K562 (cell line): Measurements from ENCODE around the gene TXNRD2. TPM values are rescaled to one million over a fixed set of nuclear protein-coding genes. Genes with fewer than 3 reads are reported as not detected.

Source experiments
- ATAC-seq: fragments of 200-7000 bp; cut with Tn5 transposase; 3 replicates; pipeline ENCODE4 v1.9.1; 2020; ENCODE audit warnings: moderate library complexity
- BruUV-seq: library from RNA; stranded (reverse); fragments of 400-500 nt; replicated peaks from 2 replicates; lab custom pipeline; 2021; lab: Mats Ljungman, UMichigan
- CTCF ChIA-PET: fragments of 300-600 bp; formaldehyde crosslinking; extraction: SDS; loops from one replicate; lab custom pipeline; 2021; ENCODE audit warnings: low intra/inter-chr PET ratio; lab: Yijun Ruan, JAX
- POLR2A ChIA-PET: fragments of 300-600, 350-650 bp; sonication (Branson Sonifier 250); formaldehyde crosslinking; extraction: SDS; loops from one replicate; lab custom pipeline; 2021; ENCODE audit warnings: antibody characterized with exemption, inconsistent platforms; lab: Yijun Ruan, JAX
- DNase-seq, 4 experiments: peaks; one replicate each; pipeline versions ENCODE4 v3.0.0 to v3.0.0-alpha.2; 2011 to 2018; ENCODE audit warnings: low spot score in 3 of 4, mixed read lengths in 3 of 4; ENCODE audit errors: extremely low read depth in 1 of 4
- FAIRE-seq: peaks from 2 replicates; lab custom pipeline; 2011; peaks lifted over from hg19 to GRCh38; lab: Jason Lieb, UNC
- H2AFZ ChIP-seq: 2 replicates; pipeline ENCODE4 v1.6.0; 2011; ENCODE audit warnings: low read depth, low read length, control low read depth, inconsistent platforms
- H3K27ac ChIP-seq: fragments of 200-600 bp; 3 replicates; pipeline ENCODE4 v1.8.0; 2011; ENCODE audit warnings: low read depth, mild to moderate bottlenecking, control low read depth, inconsistent platforms, low read length, moderate library complexity, mixed read lengths; ENCODE audit errors: extremely low read depth
- H3K27me3 ChIP-seq, 2 experiments: fragments of 300-600 bp in 1 of 2; 2 replicates in 1 of 2; 3 replicates in 1 of 2; pipeline versions ENCODE4 v1.6.0 to v1.8.0; 2011; ENCODE audit warnings: inconsistent platforms in 2 of 2, low read length in 2 of 2, mild to moderate bottlenecking in 1 of 2, mixed read lengths in 1 of 2, moderate library complexity in 1 of 2; ENCODE audit not compliant: control insufficient read depth in 2 of 2, insufficient read depth in 2 of 2
- H3K36me3 ChIP-seq: fragments of 300-600 bp; 3 replicates; pipeline ENCODE4 v1.8.0; 2011; ENCODE audit warnings: mild to moderate bottlenecking, low read length, inconsistent platforms; ENCODE audit not compliant: control insufficient read depth, insufficient read depth
- H3K4me1 ChIP-seq, 2 experiments: fragments of 200-600 bp in 1 of 2; replicated peaks in 1 of 2; 2 replicates in 1 of 2; 3 replicates in 1 of 2; pipeline versions ENCODE4 v1.5.1 to v1.8.0; 2011; ENCODE audit warnings: inconsistent platforms in 2 of 2, low read length in 2 of 2, mild to moderate bottlenecking in 1 of 2, mixed read lengths in 1 of 2, moderate library complexity in 1 of 2; ENCODE audit not compliant: control insufficient read depth in 2 of 2, insufficient read depth in 2 of 2
- H3K4me2 ChIP-seq: 2 replicates; pipeline ENCODE4 v1.6.1; 2011; ENCODE audit warnings: low read length, control low read depth, inconsistent platforms, mixed read lengths; ENCODE audit not compliant: insufficient read depth
- H3K4me3 ChIP-seq: fragments of 200-600 bp; sonication (generic), shearing (Covaris generic); 2 replicates; pipeline ENCODE4 v1.5.1; 2016; ENCODE audit warnings: control low read depth, inconsistent platforms
- H3K79me2 ChIP-seq: fragments of 200-600 bp; 3 replicates; pipeline ENCODE4 v1.8.0; 2011; ENCODE audit warnings: low read length, inconsistent platforms; ENCODE audit not compliant: control insufficient read depth, insufficient read depth
- H3K9ac ChIP-seq, 2 experiments: 2 replicates each; pipeline versions ENCODE4 v1.6.0 to v1.6.1; 2011; ENCODE audit warnings: low read depth in 2 of 2, low read length in 2 of 2, control low read depth in 1 of 2, inconsistent platforms in 1 of 2, mild to moderate bottlenecking in 1 of 2, mixed read lengths in 1 of 2; ENCODE audit not compliant: insufficient read depth in 1 of 2
- H3K9me1 ChIP-seq: one replicate; pipeline ENCODE4 v1.6.0; 2011; ENCODE audit warnings: inconsistent platforms, mild to moderate bottlenecking, low read length, moderate library complexity; ENCODE audit not compliant: control insufficient read depth, insufficient read depth
- H3K9me3 ChIP-seq: replicated peaks from 2 replicates; pipeline ENCODE4 v1.5.1; 2011; ENCODE audit warnings: low read depth, low read length, inconsistent platforms; ENCODE audit not compliant: control insufficient read depth, insufficient read depth
- H4K20me1 ChIP-seq: replicated peaks from 2 replicates; pipeline ENCODE4 v1.6.1; 2011; ENCODE audit warnings: low read length, inconsistent platforms, mixed read lengths; ENCODE audit not compliant: control insufficient read depth, insufficient read depth
- BHLHE40 ChIP-seq: IDR thresholded peaks from 2 replicates; pipeline ENCODE4 v1.6.1; 2011; ENCODE audit warnings: low read length, improper control_type of control experiment
- CAMTA2 ChIP-seq: fragments of 250-450 bp; sonication (Bioruptor Pico); conservative IDR thresholded peaks from 2 replicates; pipeline ENCODE4 v1.5.1; 2022
- ELF2 ChIP-seq: fragments of 250-450 bp; sonication (Bioruptor Pico); IDR thresholded peaks from 2 replicates; pipeline ENCODE4 v1.5.0; 2021; ENCODE audit warnings: mild to moderate bottlenecking
- ERF ChIP-seq: fragments of 450-650 bp; formaldehyde crosslinking; IDR thresholded peaks from 2 replicates; pipeline ENCODE4 v1.4.0; 2020; ENCODE audit warnings: mild to moderate bottlenecking, mixed read lengths
- GTF2F1 ChIP-seq: IDR thresholded peaks from 2 replicates; pipeline ENCODE4 v1.6.1; 2011; ENCODE audit warnings: low read depth, low read length, improper control_type of control experiment
- KDM5B ChIP-seq: fragments of 200-600 bp; sonication (generic); IDR thresholded peaks from 2 replicates; pipeline ENCODE4 v1.6.1; 2012; ENCODE audit warnings: low read depth, mild to moderate bottlenecking, moderate library complexity, low read length, control low read depth, inconsistent platforms; ENCODE audit not compliant: insufficient replicate concordance
- KLF1 ChIP-seq: fragments of 450-650 bp; IDR thresholded peaks from 2 replicates; pipeline ENCODE4 v1.6.1; 2016; ENCODE audit warnings: missing genetic modification characterization, missing compliant biosample characterization
- NFIC ChIP-seq: fragments of 450-650 bp; IDR thresholded peaks from 2 replicates; pipeline ENCODE4 v1.6.1; 2017; ENCODE audit warnings: mild to moderate bottlenecking, inconsistent platforms
- NFRKB ChIP-seq: fragments of 450-650 bp; IDR thresholded peaks from 2 replicates; pipeline ENCODE4 v1.6.1; 2016; ENCODE audit warnings: low read depth
- PHB ChIP-seq: fragments of 250-450 bp; sonication (Bioruptor Pico); IDR thresholded peaks from 2 replicates; pipeline ENCODE4 v1.5.0; 2021
- RCOR1 ChIP-seq, 2 experiments: IDR thresholded peaks; 2 replicates each; pipeline ENCODE4 v1.6.1; 2012; ENCODE audit warnings: low read depth in 2 of 2, low read length in 2 of 2, borderline replicate concordance in 1 of 2, improper control_type of control experiment in 1 of 2
- SPI1 ChIP-seq: IDR thresholded peaks from 2 replicates; pipeline ENCODE4 v1.6.1; 2011; ENCODE audit warnings: low read depth, low read length, control low read depth, borderline replicate concordance
- TBP ChIP-seq: optimal IDR thresholded peaks from 2 replicates; pipeline ENCODE3; 2011; ENCODE audit warnings: low read depth, low read length, improper control_type of control experiment
- TCF7 ChIP-seq: sonication (generic); IDR thresholded peaks from 2 replicates; pipeline ENCODE4 v1.6.1; 2016; ENCODE audit warnings: antibody characterized with exemption, borderline replicate concordance
- WHSC1 ChIP-seq: IDR thresholded peaks from one replicate; pipeline ENCODE4 v1.6.1; 2012; ENCODE audit warnings: low read length, control low read depth, inconsistent platforms
- ZBTB7A ChIP-seq: IDR thresholded peaks from 2 replicates; pipeline ENCODE4 v1.6.1; 2011; ENCODE audit warnings: low read depth, mild to moderate bottlenecking, low read length, moderate library complexity, borderline replicate concordance; ENCODE audit not compliant: control insufficient read depth
- ZC3H4 ChIP-seq: sonication (generic); formaldehyde crosslinking; IDR thresholded peaks from 2 replicates; pipeline ENCODE4 v1.9.0; 2021; ENCODE audit warnings: missing genetic modification reagents, borderline replicate concordance
- ZNF589 ChIP-seq: fragments of 200-800 bp; sonication (Bioruptor generic); IDR thresholded peaks from 2 replicates; pipeline ENCODE4 v1.6.1; 2016; ENCODE audit warnings: low read depth, missing genetic modification characterization, missing compliant biosample characterization
- WGBS: fragments of 100-300 bp; shearing (Covaris generic); methylation state at CpG from one replicate; pipeline ENCODE4 v1.1.6; 2016; ENCODE audit warnings: low coverage, mixed read lengths; ENCODE audit not compliant: insufficient coverage; ENCODE audit errors: missing lambda C conversion rate; 5-methylcytosine and 5-hydroxymethylcytosine counted together
- in situ Hi-C: fragments of 300-500 bp; cut with MboI; formaldehyde crosslinking; loops from 4 replicates; pipeline ENCODE4 v1.15.0; 2018; ENCODE audit warnings: inconsistent platforms, mixed read lengths
- intact Hi-C: fragments of 100-400 bp; cut with micrococcal nuclease; formaldehyde crosslinking; loops from 2 replicates; pipeline ENCODE4 v1.14.2; 2022
- polyA plus RNA-seq, 8 experiments: library from polyadenylated mRNA; depleted of rRNA in 4 of 8; stranded (reverse) in 5 of 8; unstranded in 3 of 8; fragments of >200 nt; fragmentation: Nextera tagmentation in 2 of 8; fragmentation: Illumina TruSeq in 1 of 8; extraction: Ambion mirVana in 2 of 8; extraction: Trizol in 1 of 8; gene quantifications; 2 replicates each; pipeline versions ENCODE4 v1.2.1 to v1.2.3, GENCODE V29; 2011 to 2014; ENCODE audit warnings: inconsistent platforms in 1 of 8, missing spikeins in 1 of 8
- total RNA-seq, 7 experiments: library from RNA; depleted of rRNA in 6 of 7; stranded (reverse); fragments of >200 nt in 6 of 7; fragmentation: Illumina TruSeq in 2 of 7; extraction: Trizol in 2 of 7; gene quantifications; 2 replicates each; pipeline versions ENCODE4 v1.2.1 to v1.2.3, GENCODE V29; 2011 to 2021; ENCODE audit warnings: low replicate concordance in 1 of 7
- TF ChIP-seq, protein P1 (sequence below), 2 experiments: fragments of 450-650 bp in 1 of 2; sonication (generic) in 1 of 2; formaldehyde crosslinking; conservative IDR thresholded peaks; 2 replicates each; pipeline versions ENCODE4 v1.4.0 to v1.8.1; 2020 to 2022; ENCODE audit warnings: mild to moderate bottlenecking in 1 of 2, missing genetic modification reagents in 1 of 2

TXNRD2 gene
- total and polyA plus RNA-seq, 9 of the 15 experiments (the other 6 are each of a cell fraction or from before 2014, with no cell fraction given): 3.3 to 80.2 (median 49.4) TPM

GRCh38 chr22:19988965-19989724, 47.5 kb upstream of the TXNRD2 start (continued):
- TF ChIP-seq BHLHE40: peak; percentile 28; the same call in 1 of the 2 replicates
- TF ChIP-seq TBP: peak; percentile 14
- no peak for TF ChIP-seq NFIC
- 0 out of 2 replicates have a peak, but pooled peaks have one; percentile 21 for TF ChIP-seq NFRKB

- FAIRE-seq (no peak), DNase-seq (no peak), ATAC-seq (no peak)
- H3K4me3 ChIP-seq: no peak overlapping the region
- peaks cover 39 to 91% of the 10 kb centered on the region in 2 experiments for H3K4me1 ChIP-seq
- in situ Hi-C loops (no loop called here), intact Hi-C loops (loop anchor here (5.0 kb wide), 1 partner anchor 34 kb away; the partner anchor contains the start of gene TANGO2)
- peaks cover 20% of the 10 kb centered on the region for H3K9me1 ChIP-seq
- H4K20me1 ChIP-seq: peaks cover 74% of the 10 kb centered on the region
- ChIA-PET CTCF (no interaction called here), POLR2A (interaction anchor here (0.5 to 2.5 kb wide), 15 partner anchors 9 to 844 kb away, joined by 3 to 20 read pairs (median 4); partner anchors contain the start of genes ESS2 and TRMT2A)
- H3K9me3 ChIP-seq: no peaks in the 10 kb centered on the region
- WGBS: 71% methylated on average over 9 of the region's 9 CpGs
- no peak overlapping the region for H2AFZ ChIP-seq
- H3K27me3 ChIP-seq: no peaks in the 10 kb centered on the region
- peak overlapping the region; percentile 37; the same call in 1 of the 3 replicates for H3K27ac ChIP-seq
- H3K36me3 ChIP-seq: no peaks in the 10 kb centered on the region
- no peak for TF ChIP-seq ERF (CRISPR knock-in tag)
- TF ChIP-seq ELF2 (CRISPR knock-in tag): peak; percentile 56; the same call in 1 of the 2 replicates
- TF ChIP-seq RCOR1 (IDR thresholded peaks at IDR 0.05; ENCODE audit: borderline replicate concordance in 1 of 2, low read depth in 2 of 2, low read length in 2 of 2): peak in 1 of 2 experiments; percentile 19; a peak in 1 of 4 replicates
- TF ChIP-seq KDM5B: peak; percentile 49
- TF ChIP-seq ZBTB7A: peak; percentile 53; the same call in 1 of the 2 replicates
- peak; percentile 14 for TF ChIP-seq WHSC1
- 0 out of 2 replicates have a peak, but pooled peaks have one; percentile 1 for TF ChIP-seq SPI1
- no peak for TF ChIP-seq ZNF589
- TF ChIP-seq, protein P1, sequence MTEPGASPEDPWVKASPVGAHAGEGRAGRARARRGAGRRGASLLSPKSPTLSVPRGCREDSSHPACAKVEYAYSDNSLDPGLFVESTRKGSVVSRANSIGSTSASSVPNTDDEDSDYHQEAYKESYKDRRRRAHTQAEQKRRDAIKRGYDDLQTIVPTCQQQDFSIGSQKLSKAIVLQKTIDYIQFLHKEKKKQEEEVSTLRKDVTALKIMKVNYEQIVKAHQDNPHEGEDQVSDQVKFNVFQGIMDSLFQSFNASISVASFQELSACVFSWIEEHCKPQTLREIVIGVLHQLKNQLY (CRISPR knock-in tag; conservative IDR thresholded peaks at IDR 0.05): 0 out of 4 replicates have a peak, but pooled peaks of 1 of the 2 experiments have one; percentile 26
- 0 out of 2 replicates have a peak, but pooled peaks have one; percentile 51 for TF ChIP-seq PHB (CRISPR knock-in tag)
- no peak for TF ChIP-seq ZC3H4
- peak; percentile 19; the same call in 1 of the 2 replicates for TF ChIP-seq KLF1 (tag)
- TF ChIP-seq GTF2F1: 0 out of 2 replicates have a peak, but pooled peaks have one; percentile 34
- TF ChIP-seq TCF7: no peak
- TF ChIP-seq CAMTA2 (CRISPR knock-in tag): 0 out of 2 replicates have a peak, but pooled peaks have one; percentile 33
- no TSS peak for BruUV-seq
- H3K79me2 ChIP-seq: no peaks in the 10 kb centered on the region
- no peak overlapping the region for H3K4me2 ChIP-seq
- H3K9ac ChIP-seq: peak overlapping the region in 1 of 2 experiments; percentile 92; a peak in 2 of 4 replicates
Measured at GRCh38 chr22:19988331-19988808, 46.8 kb upstream of the TXNRD2 start.
